Measurements from ENCODE around the gene TMOD3.
"Not testable (repeated sequence)": the region's sequence is repeated elsewhere in the genome, so short reads cannot be mapped to it uniquely, and the experiment has no call there.

TMOD3 gene

DNA sequence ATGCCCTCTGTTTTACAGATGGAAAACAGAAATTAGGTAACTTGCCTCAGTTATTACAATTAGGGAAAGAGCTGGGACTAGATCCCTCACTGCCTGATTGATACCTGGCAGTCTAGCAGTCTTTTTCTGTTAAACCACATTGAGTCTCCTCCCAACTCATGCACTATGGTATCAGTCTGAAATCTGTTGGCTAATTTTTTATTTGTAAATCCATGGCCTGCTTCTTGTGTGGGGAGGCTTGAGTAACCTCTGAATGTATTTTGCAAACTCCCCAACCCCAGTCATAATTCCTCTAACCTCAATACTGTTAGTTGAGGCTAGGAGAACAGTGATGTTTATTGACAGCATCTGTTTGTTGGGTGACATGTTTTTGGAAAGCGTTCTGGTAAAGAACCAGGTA is 35.9 kb downstream of the TMOD3 start:
- no peak for DNase-seq

DNA sequence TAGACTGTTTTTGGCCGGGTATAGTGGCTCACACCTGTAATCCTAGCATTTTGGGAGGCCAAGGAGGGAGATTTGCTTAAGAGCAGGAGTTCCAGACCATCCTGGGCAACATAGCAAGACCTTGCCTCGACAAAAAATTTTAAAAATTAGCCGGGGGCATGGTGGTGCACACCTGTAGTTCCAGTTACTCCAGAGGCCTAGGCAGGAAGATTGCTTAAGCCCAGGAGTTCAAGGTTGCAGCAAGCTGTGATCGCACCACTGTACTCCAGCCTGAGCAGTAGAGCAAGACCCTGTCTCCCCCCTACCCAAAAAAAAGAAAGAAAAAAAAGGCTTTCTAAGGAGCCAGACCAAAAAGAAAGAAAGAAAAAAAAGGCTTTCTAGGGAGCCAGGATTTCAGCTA is 36.7 kb downstream of the TMOD3 start:
- no peak for DNase-seq

DNA sequence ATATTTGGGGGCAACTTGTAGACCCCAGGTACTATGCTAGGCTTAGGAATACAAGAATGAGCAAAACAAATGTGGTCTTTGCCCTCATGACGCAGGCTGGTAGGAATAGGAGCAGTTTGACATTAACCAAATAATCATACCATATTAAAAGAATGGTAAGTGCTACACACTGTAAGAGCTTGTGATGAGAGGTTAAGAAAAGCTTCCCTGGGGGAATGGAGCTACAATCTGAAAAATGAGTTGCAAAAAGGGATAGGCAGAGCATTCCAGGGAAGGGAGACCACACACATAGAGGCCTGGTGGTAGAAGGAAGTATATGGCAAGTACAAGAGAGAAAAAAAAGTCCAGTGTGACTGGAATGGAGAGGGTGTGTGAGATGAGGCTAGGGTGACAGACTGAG is 37.3 kb downstream of the TMOD3 start:
- DNase-seq = no peak

DNA sequence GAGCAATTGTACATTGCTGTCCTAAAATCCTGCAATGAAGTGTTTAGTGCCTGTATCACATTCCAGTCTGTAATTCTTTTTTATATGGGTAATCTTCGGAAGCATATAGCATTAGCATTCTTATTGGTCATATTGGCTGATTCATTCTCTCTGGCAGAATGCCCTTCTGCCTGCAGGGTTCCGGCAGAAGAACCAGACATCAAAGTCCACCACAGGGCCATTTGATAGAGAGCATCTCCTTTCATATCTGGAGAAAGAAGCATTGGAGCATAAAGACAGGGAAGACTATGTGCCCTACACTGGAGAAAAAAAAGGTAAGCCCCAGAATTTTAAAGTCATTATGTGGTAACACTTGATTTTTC is 39.6 kb downstream of the TMOD3 start:
- DNase-seq = no peak

DNA sequence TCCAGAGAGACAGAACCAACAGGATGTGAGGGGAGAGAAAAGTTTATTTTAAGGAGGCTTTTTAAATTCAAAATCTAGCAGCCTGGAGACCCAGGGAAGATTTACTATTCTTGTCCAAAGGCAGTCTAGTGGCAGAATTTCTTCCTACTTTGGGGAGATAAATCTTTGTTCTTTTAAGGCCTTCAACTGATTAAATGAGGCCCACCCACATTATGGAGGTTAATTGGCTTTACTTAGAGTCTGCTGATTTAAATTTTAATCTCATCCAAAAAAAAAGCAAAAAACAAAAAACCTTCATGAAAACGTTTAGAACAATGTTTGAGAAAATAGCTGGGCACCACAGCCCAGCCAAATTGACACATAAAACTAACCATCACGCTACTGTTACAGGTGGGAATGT is 41.3 kb downstream of the TMOD3 start:
- DNase-seq = no peak

DNA sequence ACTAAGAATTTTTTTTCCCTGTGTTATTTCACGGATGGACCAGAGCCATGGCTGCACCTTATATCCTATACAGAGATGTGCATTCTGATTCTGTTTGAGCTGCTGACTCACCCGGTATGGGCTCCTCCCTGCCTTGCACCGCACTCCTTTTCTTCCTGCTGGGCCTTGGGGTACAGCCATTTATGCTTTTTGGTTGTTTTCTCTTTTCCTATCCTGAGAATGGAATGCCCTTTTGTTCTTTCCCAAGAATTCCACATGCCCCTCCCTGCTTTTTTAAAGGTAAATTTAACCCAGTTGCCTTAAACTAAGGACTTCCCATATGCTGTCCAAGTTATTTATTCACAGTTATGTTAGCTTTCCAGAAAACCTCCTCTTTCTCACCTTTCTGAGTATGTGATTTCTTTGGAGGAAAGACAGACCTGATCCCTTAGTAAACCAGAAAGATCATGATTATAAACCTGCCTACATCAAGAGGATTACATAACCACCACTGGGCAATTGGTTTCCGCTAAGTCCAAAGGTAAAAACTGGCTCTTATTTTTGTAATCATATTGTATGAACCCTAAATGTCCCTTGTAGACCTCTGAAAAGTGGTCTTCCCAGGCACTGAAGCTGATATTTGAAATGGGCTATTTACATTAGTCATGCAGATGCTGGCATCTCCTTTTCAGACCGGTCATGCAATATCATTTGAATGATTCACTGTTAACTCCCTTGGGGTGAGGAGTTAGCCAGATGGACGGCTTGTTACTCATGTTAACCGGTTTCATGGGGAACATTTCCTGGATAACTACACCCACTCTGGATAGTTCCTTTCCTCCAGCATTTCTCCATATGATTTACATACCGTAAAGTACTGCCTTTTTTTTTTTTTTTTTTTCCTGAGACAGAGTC is 45.5 kb downstream of the TMOD3 start:
- no peak for DNase-seq

DNA sequence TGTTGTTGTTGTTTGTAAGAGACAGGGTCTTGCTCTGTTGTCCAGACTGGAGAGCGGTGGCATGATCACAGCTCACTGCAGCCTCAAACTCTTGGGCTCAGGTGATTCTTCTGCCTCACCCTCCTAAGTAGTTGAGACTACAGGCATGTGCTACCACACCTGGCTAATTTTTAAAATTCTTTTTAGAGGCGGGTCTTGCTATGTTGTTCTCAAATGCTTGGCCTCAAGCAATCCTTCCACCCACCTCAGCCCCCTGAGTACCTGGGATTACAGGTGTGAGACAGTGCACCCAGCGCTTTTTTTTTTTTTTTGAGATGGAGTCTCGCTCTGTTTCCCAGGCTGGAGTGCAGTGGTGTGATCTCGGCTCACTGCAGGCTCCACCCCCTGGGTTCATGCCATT is 46.7 kb downstream of the TMOD3 start:
- DNase-seq = no peak

DNA sequence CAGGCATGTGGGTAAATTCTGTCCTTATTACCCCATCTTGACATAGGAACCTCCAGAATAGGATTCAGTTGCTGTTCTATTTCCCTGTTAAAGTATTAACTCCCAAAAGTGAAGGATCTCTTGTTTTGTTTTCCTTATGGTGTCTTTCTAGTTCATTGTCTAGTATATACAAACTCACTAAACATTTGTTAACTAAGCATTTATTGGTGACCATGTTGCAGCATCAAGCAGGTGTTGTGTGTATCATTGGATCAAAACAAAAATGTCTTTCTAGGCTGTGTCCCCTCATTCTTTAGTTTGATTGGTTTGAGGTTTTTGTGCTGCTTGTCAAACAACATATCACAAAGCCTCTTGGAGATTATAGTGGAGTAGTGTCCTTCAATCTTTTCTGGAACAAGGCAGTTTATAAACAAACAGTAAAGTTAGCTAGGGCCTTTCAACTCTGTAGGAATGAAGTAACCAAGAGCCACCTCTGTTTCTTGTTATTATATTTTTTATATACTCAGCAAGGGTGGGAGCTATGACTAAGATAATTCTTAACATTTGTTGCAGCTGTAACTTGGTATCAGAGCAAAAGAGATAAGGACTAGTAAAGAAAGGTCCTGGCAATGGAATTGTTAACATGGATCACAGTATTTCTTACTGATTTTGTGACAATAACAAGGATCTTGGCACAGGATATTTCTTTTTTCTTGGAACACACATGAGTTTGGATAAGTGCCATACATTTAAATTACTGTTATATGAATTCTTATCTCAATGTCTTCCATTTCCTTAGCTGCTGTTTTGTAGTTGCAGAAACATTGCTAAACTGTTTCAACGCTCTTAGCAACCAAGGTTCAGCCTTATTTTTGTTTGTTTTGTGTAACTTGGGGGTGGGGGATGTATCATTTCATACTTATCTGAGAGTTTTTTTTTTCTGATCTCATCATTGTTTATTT is 49.3 kb downstream of the TMOD3 start:
- DNase-seq = no peak

DNA sequence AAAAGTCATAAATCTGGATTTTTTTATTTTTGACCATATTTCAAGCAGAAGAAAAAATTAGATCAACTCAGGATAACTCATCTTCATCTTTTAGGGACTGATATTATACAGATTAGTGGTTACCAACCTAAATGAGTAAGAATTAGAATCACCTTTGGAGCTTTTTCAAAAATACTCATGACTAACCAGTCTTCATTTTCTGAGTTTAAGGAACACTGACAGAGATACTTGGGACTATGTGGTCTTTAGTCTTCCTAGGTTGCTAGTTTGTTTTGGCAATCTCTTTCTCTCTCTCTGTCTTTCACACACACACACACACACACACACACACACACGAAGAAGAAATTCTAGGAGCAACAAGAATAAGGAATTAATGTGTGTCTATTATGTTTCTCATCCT is 50.1 kb downstream of the TMOD3 start:
- DNase-seq = no peak

DNA sequence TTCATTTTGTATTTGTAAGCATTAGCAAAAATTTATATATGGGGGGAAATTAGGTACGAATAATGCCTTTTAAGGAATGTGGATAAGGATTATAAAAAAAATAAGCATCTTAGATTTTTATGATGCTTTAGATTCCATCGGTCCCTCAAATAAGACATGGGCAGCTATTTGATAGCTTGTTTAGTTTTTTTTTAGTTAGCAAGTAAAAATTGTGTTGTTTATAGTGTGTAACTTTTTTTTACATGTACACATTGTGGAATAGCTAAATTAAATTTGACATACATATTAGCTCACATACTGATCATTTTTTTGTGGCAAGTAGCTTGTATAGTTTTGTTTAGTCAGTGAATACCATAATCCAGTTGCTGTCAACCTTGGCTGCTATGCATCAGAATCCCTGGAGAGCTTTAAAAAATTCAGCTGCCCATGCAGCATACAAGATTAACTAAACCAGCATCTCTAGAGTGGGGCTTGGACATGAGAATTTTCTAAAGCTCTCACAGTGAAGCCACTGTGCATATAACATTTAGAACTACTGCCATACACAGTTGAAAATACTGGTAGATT is 53.9 kb downstream of the TMOD3 start:
- DNase-seq = no peak

DNA sequence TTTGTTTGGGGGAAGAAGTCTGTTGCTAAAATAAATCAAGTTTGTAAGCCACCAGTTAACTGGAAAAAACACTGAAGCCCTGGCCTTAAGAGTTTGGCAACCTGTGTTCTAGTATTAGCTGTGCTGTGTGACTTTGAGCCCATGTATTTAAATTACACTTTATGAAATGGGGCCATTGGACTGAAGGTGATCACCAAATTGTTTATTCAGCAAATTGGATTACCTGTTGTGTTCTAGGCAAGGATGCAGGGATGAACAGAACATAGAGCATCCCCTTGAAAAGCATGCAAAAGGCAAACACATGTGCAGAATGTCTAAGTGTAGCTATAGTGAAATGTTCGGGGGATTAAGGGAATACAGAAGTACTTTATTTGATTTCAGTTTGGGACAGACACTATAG is 54.6 kb downstream of the TMOD3 start:
- DNase-seq = no peak

DNA sequence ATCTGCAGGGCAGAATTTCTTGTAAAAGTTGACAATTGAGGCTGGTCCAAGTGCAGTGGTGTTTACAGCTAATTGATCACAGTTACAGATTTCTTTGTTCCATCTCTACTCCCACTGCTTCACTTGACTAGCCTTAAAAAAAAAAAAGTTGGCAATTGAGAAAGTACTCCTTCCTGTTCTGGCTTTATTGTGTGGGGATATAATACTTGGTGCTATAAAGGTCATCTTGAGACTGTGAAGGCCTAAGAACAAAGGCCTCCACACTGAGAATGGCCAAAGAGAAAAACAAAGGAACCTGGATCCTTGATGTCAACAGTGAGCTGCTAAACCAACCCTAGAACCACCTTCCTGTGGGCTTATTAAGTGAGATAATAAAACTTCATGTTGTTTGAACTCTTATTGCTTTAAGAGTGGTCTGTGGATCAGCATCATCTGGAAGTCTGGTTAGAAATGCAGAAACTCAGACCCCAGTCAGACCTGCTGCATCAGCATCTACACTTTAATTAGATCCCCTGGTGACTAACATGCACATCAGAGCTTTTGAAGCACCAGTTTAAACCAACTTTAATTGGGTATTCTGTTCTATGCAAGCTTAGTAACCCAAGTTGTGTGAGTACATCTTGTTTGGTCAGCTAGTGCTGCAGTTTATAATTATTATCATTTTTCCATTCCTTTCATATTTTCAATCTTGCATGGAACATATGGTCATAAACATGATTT is 55.2 kb downstream of the TMOD3 start:
- DNase-seq = no peak

DNA sequence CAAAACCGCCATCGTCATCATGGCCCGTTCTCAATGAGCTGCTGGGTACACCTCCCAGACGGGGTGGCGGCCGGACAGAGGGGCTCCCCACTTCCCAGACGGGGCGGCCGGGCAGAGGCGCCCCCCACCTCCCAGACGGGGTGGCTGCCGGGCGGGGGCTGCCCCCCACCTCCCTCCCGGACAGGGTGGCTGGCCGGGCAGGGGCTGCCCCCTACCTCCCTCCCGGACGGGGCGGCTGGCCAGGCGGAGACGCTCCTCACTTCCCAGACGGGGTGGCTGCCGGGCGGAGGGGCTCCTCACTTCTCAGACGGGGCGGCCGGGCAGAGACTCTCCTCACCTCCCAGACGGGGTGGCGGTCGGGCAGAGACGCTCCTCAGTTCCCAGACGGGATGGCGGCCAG is 56.3 kb downstream of the TMOD3 start:
- DNase-seq = not testable (repeated sequence)

DNA sequence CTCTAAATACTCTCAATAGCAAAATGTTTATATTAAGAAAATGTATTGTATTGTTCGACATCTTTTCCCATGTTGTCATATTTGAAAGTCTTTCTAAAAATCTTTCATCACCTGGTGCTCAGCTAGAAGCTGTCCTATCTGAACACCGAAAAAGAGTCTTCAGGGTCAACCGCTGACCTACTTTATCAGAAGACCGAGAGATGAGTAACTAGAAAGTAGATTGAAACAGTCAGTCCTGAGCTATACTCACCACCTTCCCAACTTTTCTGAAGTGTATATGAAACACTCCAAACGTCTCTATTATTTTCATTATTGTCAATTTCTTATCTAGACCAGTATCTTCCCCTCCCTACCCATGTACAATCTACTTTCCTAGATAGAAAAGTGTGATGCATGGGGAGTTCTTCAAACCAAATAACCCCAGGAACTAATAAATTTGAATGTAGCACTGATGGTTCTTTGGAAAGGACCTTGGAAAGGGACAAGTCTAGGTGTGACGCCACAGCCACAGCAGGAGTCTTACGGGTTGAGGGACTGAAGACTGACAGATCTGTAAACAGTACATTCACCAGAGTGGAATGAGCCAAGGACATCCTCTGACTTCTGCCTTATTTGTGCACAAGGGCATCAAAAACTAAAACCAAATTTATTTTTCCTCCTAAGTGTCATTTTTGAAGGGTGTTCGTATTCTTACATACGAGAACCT is 58.6 kb downstream of the TMOD3 start:
- DNase-seq = no peak

DNA sequence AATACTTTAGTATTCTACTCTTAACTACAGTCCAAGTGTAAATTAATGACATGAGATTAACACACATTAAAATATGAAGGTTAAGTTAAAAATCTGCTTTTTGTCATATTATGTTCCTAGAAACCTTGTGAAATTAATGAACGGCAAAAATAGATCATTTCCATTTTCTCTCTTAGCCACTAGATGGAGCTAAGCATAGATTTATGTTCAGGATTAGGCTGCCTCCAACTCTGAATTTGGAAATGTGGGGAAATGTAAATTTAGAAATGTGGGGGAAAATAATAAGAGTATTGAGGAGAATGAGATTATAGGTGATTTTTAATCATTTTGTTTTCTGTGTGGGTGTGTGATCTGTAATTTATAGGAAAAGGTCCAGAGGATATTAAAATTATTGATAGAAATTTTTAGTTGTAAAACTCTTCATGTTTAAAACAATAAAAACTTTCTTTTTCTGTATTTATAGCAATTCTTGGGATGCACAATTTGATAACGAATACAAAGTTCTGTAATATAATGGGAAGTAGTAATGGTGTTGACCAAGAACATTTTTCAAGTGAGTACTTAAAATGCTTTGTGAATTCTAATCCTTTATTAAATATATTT is 59.2 kb downstream of the TMOD3 start:
- peak in 1 of 2 donors; percentile 17 for DNase-seq

DNA sequence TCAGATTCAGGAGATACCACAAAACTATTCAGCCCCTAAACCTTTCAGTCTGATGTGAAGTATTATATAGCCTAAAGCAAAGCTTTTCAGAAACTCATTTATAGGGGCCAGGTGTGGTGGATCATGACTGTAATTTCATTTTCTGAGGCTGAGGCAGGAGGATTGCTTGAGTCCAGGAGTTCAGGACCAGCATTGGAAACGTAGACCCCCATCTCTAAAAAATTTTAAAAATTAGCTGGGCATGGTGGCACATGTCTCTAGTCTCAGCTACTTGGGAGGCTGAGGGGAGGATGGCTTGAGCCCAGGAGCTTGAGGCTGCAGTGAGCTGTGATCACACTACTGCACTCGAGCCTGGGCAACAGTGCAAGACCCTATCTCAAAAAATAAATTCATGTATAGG is 60.0 kb downstream of the TMOD3 start:
- DNase-seq = no peak

DNA sequence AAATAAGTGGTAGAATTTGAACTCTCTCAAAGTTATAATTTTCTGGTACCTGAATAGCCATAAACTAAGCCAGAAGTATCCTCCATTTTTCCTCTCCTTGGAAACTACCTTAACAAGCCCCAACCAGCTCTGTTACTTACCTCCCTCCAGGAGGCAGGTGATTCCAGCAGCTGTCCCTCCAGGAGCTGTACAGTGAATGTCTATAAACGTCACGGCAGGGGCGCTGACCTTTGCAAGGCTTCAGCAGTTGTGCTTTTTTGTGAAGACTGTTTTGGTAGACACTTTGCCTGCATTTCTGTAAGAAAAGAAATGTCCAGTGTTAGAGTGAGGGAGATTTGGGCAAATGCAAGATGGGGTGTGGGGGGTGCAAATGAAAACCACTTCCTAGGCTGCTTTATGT is 75.0 kb downstream of the TMOD3 start:
- no peak for DNase-seq

DNA sequence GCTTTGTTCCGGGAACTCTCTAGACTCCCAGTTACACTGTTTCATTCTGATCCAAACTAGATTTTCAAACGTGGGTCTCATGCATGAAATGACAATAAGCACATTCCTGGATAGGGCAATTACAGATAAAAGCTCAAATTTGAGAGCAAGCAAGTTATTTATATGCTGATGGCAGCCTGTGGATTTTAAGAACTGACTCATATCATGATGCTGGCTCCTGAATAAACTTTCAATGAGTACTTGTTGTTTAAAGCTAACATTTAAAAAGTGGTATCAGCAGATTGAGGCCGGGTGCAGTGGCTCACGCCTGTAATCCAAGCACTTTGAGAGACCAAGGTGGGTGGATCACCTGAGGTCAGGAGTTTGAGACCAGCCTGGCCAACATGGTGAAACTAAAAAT is 75.5 kb downstream of the TMOD3 start:
- no peak for DNase-seq

DNA sequence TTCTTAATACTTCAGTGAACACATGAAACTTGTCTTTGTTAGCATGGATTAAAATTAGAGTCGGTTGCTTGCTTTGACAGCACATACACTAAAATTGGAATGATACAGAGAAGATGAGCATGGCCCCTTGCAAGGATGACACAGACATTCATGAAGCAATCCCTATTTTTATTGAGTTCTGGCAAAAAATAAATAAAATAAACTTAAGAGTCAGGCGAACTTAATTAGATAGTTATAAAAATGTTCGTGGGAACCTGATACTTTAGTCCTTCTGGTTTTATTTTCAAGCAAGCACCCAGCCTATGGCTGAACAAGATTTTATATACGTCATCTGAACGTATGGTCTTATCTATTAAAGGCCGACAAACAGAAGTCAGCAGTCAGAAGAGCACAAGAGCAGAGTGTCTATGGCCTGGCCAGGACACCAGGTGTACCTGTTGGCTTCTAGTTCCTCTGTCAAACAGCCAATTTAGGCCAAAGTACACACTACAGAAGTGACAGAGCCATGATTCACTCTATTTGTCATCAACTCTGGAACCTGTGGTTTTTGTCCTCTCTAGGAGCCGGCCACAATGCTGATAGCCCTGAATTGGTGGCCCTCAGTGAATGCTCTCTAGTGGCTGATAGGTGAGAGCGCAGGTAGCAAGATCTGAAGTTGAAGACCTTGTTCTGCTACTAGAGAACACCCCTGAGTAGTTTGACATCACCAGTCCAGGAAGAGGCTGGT is 77.8 kb downstream of the TMOD3 start:
- DNase-seq = no peak

DNA sequence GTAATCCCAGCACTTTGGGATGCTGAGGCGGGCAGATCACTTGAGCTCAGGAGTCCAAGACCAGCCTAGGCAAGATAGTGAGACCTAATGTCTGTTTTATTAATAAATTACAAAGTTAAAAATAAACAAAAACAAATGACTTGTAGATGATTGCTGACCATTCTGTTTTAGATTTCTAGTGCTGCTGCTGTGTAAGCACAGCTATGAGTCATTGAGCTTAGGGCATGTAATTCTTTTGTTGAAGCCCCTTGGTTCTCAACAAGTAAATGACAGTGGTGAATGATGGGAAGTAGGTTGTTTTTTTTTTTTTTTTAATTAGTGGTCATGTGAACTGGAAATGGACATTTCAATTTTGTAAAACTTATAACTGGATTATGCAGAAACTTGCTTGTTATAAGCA is 78.9 kb downstream of the TMOD3 start:
- DNase-seq = no peak

DNA sequence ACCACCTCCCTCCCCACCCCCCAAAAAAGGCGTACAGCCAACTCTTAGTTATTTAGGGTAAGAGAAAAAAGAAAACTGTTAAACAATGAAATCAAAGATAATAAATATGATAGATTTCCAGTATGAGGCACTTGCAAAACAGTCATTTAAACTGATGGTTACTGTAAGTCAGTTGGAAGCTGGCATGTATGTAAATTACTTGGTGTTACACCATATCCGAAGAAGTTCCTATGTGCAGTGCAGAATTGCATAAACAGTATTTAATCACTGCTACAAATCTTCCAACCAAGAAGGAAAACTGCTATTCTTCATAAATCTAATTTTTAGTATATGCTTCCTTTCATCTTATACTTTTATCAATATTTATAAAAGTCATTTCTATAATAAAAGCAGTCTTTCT is 80.1 kb downstream of the TMOD3 start:
- no peak for DNase-seq

All from hippocampal formation (tissue), 2 donors.